AG04449 (cell line): ENCODE results near the gene SLCO2A1.

Experiments
- CTCF ChIA-PET: fragments of 350-600 bp; formaldehyde crosslinking; extraction: SDS; loops from one replicate; lab custom pipeline; 2021; ENCODE audit warnings: antibody characterized with exemption; lab: Yijun Ruan, JAX
- POLR2A ChIA-PET: fragments of 400-600, 350-600 bp; formaldehyde crosslinking; extraction: SDS; loops from one replicate; lab custom pipeline; 2020; ENCODE audit warnings: antibody characterized with exemption, inconsistent platforms; lab: Yijun Ruan, JAX
- DNase-seq: peaks from one replicate; pipeline ENCODE4 v3.0.0-alpha.2; 2010; ENCODE audit warnings: low read depth, low spot score
- H3K4me3 ChIP-seq: 2 replicates; pipeline ENCODE4 v1.5.1; 2011; ENCODE audit warnings: low read depth, mild to moderate bottlenecking, control low read depth, low read length
- TF ChIP-seq, protein P1 (sequence below): IDR thresholded peaks from one replicate; pipeline ENCODE4 v1.5.1; 2011; ENCODE audit warnings: mild to moderate bottlenecking, moderate library complexity, low read length, control low read depth, inconsistent platforms; ENCODE audit not compliant: insufficient read depth; ENCODE audit errors: missing control alignments

SLCO2A1 gene

GRCh38 chr3:133991209-133991608, 38.5 kb downstream of the SLCO2A1 start:
- CTCF ChIA-PET: interaction anchor here (1.8 kb wide), 1 partner anchor 11 kb away, joined by 4 read pairs; no protein-coding TSS in a partner anchor
- TF ChIP-seq, protein P1, sequence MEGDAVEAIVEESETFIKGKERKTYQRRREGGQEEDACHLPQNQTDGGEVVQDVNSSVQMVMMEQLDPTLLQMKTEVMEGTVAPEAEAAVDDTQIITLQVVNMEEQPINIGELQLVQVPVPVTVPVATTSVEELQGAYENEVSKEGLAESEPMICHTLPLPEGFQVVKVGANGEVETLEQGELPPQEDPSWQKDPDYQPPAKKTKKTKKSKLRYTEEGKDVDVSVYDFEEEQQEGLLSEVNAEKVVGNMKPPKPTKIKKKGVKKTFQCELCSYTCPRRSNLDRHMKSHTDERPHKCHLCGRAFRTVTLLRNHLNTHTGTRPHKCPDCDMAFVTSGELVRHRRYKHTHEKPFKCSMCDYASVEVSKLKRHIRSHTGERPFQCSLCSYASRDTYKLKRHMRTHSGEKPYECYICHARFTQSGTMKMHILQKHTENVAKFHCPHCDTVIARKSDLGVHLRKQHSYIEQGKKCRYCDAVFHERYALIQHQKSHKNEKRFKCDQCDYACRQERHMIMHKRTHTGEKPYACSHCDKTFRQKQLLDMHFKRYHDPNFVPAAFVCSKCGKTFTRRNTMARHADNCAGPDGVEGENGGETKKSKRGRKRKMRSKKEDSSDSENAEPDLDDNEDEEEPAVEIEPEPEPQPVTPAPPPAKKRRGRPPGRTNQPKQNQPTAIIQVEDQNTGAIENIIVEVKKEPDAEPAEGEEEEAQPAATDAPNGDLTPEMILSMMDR: no peak
- H3K4me3 ChIP-seq: no peak overlapping the region
- POLR2A ChIA-PET: no interaction called here
- no peak for DNase-seq

GRCh38 chr3:133989936-133990702, 39.6 kb downstream of the SLCO2A1 start:
- DNase-seq: no peak
- ChIA-PET CTCF (no interaction called here), POLR2A (no interaction called here)
- TF ChIP-seq, protein P1: no peak
- H3K4me3 ChIP-seq: no peak overlapping the region

DNA sequence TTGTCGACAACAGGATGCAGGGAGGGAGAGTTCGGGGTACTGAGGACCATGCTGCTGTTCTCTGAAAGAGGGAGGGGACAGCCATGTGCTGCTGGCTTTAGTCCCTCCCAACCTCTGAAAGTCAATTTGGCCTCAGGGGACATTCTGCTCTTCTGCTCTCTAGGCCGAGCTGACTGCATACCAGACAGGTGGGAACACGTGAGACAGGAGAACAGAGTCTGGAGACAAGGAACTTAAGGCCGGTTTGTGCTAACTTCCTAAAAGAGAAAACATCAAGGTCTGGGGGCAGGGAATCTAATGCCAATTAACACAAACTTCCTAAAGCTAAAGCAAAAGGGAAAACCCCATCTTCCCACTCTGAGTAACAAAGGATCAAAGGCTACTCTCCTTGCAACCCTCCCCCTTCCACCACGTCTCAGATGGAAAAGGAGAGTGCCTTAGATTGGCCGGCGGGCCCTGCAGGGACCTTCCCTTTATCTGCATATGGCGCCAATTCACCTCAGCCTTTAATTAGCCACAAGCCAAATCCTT, 41.0 kb downstream of the SLCO2A1 start:
- H3K4me3 ChIP-seq: no peak overlapping the region
- ChIA-PET CTCF (no interaction called here), POLR2A (no interaction called here)
- DNase-seq: no peak
- TF ChIP-seq, protein P1: no peak

- DNase-seq: no peak
- ChIA-PET CTCF (no interaction called here), POLR2A (no interaction called here)
- TF ChIP-seq, protein P1: no peak
- H3K4me3 ChIP-seq: no peak overlapping the region
Measured at GRCh38 chr3:133987948-133988484, 41.7 kb downstream of the SLCO2A1 start.

GRCh38 chr3:133987136-133987535, 42.6 kb downstream of the SLCO2A1 start:
- DNase-seq: no peak
- ChIA-PET CTCF (no interaction called here), POLR2A (no interaction called here)
- no peak overlapping the region for H3K4me3 ChIP-seq
- TF ChIP-seq, protein P1: no peak

- H3K4me3 ChIP-seq: no peak overlapping the region
- CTCF ChIA-PET: no interaction called here
- POLR2A ChIA-PET: no interaction called here
- TF ChIP-seq, protein P1: no peak
- DNase-seq: no peak
Measured at GRCh38 chr3:133986311-133986710, 43.4 kb downstream of the SLCO2A1 start.
